HG02623 (cell line): ENCODE measurements around the gene SYNPO2.
"Not testable (repeated sequence)": the region's sequence is repeated elsewhere in the genome, so short reads cannot be mapped to it uniquely, and the experiment has no call there.

Source experiments
- ATAC-seq: cut with Tn5 transposase; IDR thresholded peaks from one replicate; pipeline ENCODE4 v1.9.1; 2021; ENCODE audit warnings: moderate library complexity; ENCODE audit not compliant: unreplicated experiment

The SYNPO2 gene

DNA sequence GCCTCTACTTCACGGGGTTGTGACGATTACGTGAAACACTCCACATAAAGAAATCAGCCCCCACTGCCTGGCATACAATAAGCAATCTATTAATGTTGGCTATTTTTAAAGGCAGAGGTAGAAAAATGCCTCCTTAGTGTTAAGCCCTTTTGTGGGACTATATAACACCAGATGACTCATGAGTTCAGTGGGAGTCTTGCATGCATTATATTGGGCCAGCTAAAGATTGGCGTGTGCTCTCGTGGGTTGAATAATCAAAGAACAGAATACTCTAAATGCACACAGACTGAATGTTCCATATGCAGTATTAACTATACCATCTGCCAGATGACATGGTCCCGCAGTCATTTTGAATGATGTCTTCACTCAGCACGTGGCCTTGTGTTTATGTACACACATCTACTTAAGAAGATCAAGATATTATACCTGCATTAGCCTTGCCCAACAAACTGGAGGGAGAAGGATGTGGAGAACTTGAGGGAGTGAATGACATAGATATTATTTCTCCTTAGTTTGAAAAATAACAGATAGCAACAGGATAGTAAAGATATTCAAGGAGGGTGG, 162.0 kb downstream of the SYNPO2 start:
- no peak for ATAC-seq

DNA sequence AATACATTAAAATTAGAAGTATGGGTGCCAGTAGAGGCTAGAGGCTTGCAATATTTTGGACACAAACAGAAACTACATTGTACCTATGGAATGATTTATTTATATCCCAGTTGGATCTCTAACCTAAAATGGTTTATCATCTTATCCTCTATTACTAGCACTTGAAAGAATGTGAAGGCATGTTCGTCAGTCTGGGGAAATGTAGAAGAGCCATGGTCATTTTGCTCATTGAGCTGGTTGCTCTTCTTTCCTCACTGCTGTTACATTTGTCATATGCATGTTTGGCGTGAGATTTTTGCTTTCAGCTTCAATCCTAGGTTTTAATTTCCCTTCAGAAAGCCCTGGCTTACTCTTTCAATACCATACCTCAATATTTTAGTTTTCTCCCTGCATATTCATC, 164.6 kb downstream of the SYNPO2 start:
- no peak for ATAC-seq

DNA sequence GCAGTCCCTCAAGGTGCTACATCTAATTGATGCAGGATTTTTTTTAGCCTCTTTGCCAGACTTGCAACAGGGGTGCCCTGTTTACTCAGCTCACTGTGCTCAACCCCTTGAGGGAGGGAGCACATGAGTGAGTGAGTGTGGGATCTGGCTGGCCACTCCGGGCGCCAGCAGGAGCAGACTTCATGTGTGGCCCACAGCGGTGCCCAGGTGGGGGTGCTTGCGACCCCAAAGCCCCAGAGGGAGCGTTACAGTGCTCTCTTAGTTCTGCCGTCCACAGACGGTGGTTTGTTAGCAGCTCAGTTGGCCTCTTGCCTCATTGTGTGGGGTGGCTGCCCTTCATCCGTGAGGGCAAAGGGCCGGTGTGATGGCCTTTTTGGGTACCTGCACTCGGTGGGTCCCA, 165.3 kb downstream of the SYNPO2 start:
- no peak for ATAC-seq

DNA sequence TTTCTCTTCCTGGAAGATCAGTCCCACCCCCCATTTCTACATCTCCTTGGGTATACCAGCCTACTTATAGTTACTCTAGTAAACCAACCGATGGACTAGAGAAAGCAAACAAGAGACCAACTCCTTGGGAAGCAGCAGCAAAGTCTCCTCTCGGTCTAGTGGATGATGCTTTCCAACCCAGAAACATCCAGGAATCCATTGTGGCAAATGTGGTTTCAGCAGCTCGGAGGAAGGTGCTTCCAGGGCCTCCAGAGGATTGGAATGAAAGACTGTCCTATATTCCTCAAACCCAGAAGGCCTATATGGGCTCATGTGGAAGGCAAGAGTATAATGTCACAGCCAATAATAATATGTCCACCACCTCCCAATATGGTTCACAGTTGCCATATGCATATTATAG, 168.8 kb downstream of the SYNPO2 start:
- ATAC-seq = no peak

DNA sequence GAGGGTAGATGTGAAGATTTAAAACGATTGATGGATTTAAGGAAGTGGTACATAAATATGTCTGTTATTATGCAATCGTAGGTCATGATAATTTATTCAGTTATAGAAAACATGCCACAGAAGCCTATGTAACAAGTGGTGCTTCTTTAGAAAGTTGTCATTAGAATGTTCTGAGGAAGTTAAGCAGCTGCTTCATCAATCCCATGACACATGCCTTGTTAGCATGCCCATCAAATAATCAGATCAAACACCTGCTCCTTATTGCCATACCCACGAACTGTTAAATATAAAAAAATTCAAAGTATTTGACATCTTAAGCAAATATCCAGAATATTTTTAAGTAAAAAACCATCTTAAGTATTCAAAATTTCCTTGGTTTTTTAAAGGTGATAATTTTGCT, 170.6 kb downstream of the SYNPO2 start:
- no peak for ATAC-seq

DNA sequence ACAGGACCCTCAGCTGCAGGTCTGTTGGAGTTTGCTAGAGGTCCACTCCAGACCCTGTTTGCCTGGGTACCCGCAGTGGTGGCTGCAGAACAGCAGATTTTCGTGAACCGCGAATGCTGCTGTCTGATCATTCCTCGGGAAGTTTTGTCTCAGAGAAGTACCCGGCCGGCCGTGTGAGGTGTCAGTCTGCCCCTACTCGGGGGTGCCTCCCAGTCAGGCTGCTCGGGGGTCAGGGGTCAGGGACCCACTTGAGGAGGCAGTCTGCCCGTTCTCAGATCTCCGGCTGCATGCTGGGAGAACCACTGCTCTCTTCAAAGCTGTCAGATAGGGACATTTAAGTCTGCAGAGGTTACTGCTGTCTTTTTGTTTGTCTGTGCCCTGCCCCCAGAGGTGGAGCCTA, 178.5 kb downstream of the SYNPO2 start:
- not testable (repeated sequence) for ATAC-seq

DNA sequence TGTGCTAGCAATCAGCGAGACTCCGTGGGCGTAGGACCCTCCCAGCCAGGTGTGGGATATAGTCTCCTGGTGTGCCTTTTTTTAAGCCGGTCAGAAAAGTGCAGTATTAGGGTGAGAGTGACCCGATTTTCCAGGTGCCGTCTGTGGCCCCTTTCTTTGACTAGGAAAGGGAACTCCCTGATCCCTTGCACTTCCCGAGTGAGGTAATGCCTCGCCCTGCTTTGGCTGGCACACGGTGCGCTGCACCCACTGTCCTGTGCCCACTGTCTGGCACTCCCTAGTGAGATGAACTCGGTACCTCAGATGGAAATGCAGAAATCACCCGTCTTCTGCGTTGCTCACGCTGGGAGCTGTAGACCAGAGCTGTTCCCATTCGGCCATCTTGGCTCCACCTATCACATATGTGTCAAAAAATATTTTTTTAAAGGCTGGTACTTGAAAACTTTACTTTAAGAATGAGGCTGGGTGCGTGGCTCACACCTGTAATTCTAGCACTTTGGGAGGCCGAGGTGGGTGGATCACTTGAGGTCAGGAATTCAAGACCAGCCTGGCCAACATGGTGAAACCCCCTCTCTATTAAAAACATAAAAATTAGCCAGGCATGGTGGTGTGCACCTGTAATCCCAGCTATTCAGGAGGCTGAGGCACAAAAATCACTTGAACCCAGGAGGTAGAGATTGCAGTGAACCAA, 179.2 kb downstream of the SYNPO2 start:
- not testable (repeated sequence) for ATAC-seq

DNA sequence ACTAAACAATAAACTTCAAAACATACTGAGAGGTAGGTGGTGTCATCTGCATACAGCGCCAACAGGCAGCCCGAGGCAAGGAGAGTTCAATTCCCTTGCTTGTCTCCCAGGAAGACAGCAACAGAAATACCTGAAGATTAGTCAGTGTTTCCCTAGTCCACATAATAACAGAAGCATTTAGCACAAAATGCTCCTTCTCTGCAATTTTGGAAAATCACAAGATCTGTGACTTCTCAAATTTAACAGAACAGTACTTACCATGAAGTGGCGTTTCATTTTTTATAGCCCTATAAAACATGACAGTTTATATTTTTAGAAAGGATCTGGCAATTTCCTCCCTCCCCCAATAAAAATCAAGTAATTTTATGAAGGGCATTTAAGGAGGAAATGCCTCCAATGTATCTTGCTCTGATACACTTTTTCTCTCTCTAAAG, 179.9 kb downstream of the SYNPO2 start:
- no peak for ATAC-seq

DNA sequence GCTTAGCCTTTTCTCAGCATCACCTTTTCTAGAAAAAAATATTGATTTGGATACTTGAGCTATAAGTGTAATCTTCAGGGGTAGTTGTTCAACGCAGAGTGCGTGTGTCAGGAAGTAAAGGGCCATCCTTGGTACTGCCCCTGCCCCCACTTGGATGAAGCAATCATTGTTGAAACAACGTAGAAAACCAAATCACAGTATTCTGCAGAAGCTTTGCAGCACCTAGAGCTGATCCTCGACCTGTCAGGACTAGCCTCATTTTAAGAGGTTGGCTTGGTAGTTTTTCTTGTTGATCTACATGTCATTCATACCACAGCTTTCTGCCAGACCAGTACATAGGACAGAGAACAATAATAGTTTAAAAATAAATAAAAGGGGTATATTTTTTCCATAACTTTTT, 181.6 kb downstream of the SYNPO2 start:
- no peak for ATAC-seq

DNA sequence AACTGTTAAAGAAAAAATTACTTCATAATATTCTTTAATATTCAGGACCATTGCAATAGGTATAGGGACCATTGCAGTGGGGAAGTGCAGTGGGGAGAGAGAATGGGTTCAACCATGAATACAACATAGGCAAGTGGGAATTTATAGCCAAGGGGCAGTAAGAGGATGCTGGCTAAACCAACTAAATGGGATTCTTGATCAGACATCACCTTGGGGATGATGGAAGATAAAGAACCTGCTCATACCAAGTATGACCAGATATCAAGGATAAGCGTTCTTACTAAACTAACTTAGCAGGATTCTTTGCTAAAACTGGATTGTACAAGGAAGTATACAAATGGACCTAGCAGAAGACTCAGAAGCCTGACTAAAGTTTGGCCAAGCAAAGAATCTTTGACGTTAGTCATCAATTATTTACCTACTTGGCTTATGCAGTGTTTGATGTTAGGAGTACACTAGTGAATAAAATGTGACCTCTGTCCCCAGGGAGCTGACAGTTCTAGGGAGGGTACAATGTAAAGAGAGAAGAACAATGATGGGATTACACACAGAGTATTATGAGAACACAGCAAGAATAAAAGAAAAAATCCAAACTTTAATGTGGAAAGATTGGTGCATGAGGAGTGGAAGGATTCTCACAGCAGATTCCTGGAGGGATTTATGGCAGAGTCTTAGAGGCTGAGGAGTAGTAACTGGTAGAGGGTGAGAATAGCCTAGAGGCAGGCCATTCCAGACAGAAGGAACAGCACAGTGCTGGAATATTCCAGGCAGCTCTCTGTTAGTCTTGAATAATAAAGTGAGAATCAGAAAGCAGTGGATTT, 192.3 kb downstream of the SYNPO2 start:
- no peak for ATAC-seq

DNA sequence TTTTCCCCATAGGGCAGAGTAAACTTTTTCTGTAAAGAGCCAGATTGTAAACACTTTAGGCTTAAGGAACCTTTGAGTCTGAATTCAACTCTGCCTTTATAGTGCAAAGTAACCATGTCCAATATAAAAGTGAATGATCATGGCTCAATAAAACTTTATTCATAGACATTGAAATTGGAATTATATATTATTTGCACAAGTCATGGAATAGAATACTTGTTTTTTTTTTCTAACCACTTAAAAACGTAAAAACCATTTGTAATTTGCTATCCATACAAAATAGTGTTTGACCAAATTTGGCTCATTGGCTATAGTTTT, 192.8 kb downstream of the SYNPO2 start:
- no peak for ATAC-seq

DNA sequence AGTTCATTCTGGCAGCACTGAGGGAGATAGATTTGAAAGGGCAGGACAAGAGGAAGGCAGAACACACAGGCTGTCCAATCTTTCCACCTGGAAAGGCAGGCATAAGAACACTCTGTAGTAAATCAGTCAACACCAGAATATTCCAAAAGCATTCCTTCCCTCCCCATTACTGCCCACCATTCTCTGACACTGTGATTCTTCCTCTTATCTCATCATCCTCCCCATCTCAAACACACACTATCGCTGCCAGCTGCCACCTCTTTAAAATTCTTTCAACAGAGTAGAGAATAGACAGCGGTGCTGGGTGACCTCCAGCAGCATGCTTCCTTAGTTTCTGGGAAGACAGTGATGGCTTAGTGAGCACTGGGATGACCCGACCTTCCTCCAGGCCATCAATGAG, 193.3 kb downstream of the SYNPO2 start:
- no peak for ATAC-seq

DNA sequence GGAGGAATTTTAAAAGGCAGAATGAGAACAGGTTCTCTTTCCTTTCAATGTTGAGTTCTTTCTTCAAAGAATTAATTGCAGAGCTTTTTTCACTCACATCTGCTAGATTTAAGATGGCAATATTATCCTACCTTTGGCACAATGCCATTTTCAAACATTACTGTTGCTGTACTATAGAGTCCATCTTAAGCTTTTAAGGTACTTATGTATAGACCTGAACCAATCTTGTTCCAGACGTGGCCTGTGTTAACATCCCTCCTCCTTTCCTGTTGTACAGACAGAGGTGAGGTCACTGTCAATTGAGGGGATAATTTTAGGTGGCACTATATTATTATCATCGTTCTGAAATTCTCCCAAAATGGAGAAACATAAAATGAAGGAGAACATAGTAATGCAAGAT, 194.0 kb downstream of the SYNPO2 start:
- no peak for ATAC-seq

DNA sequence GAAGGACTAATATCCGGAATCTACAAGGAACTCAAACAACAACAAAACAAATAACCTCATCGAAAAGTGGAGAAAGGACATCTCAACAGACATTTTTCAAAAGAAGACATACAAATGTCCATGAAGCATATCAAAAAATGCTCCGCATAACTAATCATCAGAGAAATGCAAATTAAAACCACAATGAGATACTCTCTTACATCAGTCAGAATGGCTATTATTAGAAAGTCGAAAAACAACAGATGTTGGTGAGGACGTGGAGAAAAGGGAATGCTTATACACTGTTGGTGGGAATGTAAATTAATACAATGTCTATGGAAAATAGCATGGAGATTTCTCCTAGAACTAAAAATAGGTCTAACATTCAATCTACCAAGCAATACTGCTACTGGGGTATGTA, 195.9 kb downstream of the SYNPO2 start:
- ATAC-seq = no peak

DNA sequence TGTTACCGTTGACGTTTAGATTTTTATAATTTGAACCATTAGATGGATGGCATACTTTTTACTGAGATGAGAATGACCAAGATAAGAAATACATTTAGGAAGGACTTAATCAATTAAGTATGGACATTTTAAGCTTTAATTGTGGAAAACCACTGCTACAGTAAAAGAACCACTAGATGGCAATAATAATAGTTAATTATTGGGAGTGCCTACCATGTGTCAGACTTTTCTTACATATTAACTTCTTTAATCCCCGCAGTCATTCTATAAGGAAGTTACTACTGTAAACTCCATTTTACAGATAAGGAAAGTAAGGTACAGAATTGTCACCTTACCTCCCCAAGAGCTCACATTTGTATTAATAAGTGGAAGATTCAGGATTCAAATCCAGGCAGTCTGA, 198.5 kb downstream of the SYNPO2 start:
- ATAC-seq = no peak

DNA sequence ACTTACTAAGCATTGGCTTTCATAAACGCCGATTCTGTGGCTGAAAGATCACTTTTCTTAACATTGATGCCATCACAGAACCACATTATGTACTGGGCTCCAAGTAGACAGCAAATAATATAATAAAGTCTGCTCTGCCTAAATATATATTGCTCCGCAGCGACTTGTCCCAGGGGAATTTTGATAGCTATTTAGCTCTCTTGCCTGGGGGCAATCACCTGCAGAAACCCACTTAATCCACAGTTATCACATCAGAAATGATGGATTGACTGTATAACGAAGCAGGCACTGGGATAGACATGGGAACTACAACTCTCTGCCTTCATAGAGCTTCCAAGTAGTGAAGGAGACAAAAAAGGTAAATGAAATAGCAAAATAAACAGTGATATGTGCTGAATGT, 199.0 kb downstream of the SYNPO2 start:
- ATAC-seq = no peak

DNA sequence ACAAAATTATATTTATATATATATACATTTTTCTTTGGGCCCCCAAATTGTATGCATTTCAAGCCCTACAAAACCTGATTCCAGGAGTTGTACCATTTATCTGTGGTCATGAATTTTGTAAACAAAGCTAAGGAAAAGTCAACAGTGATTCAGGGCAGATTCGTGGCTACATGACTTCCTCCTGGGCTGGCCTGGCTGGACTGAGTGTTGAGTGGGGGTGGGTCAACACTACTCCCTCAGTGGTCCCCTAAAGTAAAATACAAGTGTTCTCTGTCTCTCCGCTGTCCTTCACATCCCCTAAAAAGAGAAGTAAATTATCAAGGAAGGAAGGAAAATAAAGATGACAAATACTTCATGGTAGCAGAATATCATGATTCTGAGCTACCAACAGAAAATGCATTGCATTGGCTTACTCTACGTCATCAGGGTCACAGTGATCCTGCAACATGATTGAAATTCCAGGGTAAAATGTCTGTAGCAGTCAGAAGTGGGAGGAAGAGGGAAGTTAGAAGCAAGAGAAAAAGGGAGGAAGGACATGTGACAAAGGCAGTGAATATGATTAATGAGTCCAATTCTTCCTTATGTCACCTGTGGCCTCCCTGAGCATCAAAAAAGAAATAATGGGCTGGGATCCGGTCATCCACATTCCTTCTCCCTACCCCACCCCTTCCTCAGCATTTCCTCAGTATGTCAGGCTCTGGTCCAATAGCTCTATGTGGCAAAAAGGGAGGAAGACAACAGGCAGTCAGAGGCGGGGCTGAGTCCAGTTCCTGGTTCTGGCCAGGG, 204.6 kb downstream of the SYNPO2 start:
- ATAC-seq = no peak

DNA sequence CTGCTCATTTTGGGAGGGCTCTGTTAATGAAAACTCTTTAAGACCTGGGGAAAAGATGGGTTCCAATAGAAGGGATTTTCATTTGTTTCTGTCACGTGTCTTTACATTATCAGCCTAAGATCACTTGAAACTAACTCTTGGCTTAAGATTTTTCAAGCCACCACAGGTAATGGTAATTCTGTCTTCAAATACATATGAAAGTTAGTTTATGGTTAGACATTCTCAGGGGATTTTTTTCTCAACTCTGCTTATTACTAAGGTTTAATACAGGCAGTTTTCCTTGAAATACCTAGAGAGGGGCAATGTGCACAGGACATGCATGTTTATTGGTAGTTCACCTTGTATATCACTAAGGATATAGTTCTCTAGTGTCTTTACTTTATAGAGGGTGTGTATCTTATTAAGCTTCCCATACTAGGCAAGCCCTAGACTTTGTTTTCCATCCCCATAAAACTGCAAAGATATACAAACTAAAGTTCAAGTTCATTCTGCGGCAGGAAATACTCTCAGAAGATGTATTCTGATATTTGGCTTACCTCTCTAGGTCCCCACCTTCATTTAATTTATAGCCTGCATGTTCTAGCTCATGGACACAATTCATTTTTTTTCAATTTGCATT, 208.7 kb downstream of the SYNPO2 start:
- ATAC-seq = no peak

DNA sequence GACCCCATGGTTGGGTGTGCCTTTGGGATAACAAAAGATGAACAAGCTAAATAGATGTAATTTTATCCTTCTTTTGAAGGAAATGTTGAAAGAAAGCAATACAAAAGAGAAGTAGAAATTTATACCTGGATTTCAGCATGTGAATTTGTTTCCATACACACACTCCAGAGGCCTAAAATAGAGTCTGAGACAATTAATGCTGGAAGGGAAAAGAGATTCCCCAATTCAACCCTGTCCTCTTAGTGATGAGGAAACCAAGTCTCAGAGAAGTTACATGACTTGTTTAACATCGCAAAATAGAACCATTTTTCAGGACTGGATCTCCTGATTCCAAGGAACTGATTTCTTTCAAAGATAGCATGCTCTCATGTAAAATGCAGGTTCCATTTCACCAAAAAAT, 209.7 kb downstream of the SYNPO2 start:
- no peak for ATAC-seq

DNA sequence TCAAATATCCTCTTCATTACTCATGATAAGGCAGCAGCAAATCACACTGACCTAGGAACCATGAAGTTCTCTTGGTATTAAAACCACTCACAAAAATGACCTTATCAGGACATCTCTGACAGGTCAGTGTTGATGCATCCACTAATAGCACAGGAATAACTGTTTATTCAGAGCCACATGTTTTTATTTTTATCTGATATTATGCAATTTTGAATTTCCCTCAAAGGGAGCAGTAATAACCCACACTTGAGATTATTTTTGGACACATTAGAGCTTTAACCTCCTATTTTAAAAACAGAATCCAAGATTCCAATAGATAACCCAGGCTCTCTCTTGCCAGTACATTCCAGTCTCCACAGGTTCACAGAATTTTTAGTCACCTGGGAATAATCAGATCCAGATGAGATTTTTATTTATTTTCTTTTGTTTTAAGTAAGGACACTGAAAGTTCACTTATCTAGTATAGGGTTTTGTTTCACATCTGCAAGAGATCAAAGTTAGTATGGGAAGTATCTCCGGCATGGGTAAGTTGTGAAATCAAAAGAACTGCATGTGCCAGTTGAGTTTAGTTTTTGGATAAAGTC, 210.7 kb downstream of the SYNPO2 start:
- ATAC-seq = no peak

DNA sequence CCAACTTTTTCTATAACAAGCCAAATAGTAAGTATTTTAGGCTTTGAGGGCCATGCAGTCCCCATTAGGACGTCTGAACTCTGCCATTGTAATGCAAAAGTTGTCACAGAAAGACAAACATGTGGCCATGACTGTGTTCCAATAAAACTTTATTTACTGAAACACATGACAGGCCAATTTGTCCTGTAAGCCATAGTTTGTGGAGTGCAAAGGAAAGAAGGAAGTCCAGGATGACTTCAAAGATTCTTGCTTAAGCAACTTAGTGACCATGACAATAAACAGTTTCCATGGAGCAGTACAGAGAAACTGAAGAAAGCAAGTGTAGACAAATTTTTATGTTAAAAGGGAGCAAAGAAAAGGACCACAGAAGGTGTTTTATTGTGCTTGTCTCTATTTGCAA, 212.0 kb downstream of the SYNPO2 start:
- ATAC-seq = no peak
